ENCODE data around the gene TAC1.
"Not testable (repeated sequence)": the region's sequence is repeated elsewhere in the genome, so short reads cannot be mapped to it uniquely, and the experiment has no call there.

The TAC1 gene

DNA sequence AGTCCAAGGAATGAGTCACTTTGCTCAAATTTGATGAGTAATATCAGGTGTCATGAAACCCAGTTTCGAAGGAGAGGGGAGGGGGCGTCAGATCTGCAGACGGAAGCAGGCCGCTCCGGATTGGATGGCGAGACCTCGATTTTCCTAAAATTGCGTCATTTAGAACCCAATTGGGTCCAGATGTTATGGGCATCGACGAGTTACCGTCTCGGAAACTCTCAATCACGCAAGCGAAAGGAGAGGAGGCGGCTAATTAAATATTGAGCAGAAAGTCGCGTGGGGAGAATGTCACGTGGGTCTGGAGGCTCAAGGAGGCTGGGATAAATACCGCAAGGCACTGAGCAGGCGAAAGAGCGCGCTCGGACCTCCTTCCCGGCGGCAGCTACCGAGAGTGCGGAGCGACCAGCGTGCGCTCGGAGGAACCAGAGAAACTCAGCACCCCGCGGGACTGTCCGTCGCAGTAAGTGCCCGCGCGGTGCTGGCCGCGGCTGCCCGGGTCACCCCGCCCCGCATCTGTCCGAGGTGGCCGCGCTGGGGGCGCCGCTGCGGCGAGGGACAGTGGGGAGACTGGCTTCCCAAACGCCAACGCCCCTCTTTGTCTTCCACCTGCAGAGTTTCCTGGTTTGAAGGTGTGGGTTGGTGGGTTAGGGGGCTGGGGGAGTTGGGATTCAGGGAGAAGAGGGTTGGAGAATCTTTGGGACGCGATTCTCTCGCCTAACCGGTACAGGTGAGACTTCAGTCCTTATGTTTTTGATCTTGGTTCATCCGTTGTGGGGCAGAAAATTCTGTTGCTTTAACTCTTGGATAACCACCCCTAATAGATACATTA lies at the start of gene TAC1:
TAC1 (plus strand) TSS at position 351 of the 829 bp plus-strand sequence. CDS start 527 bp downstream, outside the sequence.
- DNase-seq (ENCODE audit: low read depth in 2 of 2): no peak

DNA sequence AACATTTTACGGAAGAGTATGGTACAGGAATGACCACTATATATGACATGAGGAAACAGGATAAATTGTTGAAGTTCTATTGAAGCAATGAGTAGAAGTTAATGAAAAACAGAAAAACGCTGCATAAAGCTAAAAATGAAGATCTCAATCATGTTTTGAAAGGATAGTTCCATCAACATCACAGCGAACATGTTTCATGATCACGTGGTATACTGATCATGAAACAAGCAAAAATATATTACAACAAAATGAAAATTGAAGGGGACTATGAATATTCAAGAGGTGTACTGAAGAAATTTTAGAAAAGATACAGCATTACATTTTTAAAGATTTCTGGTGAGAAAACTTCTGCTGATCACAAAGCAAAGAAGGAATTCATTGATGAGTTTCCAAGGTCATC lies 45.9 kb upstream of the TAC1 start:
- DNase-seq (ENCODE audit: low read depth in 2 of 2): no peak

GRCh38 chr7:97693586-97693985 lies 38.3 kb upstream of the TAC1 start:
- no peak for DNase-seq (ENCODE audit: low read depth in 2 of 2)

- DNase-seq (ENCODE audit: low read depth in 2 of 2): no peak
Observed at GRCh38 chr7:97694355-97694754, 37.5 kb upstream of the TAC1 start.

DNA sequence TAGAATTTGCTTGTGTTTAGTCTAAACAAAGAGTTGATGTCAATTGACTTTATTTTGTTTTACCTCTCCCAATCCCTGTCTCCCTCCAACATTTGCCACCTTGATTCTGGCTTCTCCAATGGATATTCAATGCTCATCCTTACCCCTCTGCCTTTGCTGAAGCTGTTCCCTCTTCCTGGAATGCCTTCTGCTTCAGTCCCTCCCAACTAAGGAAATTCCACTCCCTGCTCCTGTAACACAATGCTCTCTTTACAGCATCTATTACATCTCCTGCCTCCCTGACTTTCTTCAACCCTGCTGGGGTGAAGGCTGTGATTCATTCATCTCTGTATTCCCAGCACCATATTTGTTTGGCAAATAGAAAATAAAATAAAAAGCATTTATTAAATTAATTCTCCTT lies 34.5 kb upstream of the TAC1 start:
- no peak for DNase-seq (ENCODE audit: low read depth in 2 of 2)

- DNase-seq (ENCODE audit: low read depth in 2 of 2): no peak
Observed at GRCh38 chr7:97722386-97722785, 9.5 kb upstream of the TAC1 start.

- no peak for DNase-seq (ENCODE audit: low read depth in 2 of 2)
Observed at GRCh38 chr7:97732565-97733275, 834 bp downstream of the TAC1 start.

DNA sequence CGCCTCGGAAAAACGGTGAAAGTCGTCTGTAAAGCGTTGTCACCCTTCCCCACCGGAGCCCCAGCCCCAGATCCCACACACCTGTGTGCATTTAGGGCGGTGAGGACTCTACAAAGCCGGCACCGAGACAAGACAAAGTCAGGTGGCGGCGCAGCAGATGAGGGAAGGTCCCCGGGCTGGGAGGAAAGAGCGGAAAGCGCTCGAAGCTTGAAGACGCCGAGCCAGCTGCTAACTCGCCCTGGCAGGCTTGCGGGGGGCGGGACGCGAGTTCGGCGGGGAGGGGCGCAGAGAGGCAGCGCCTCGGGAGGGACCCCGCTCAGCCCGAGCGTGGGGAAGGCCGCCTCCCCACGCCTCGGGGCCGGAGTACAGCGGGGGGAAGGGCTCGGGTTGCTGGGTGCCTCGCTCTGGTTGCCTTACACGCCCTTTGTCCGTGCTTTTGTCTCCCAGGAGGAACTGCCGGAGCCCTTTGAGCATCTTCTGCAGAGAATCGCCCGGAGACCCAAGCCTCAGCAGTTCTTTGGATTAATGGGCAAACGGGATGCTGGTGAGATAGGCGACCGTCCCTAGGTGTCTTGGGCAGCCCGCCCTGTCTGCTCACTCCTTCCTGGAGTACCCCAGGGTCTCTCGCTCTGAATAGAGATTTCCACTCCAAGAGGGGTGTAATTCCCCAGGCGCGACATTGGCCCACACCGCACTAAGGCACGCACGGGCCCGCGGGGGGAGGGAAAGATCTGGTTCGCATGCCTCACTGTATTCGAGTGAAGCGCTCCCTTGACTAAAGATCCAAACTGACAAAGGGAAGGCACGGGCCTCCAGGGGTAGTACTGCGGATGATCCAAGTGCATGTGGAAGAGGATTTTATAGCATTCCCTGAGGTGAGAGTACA lies 1.6 kb downstream of the TAC1 start:
- DNase-seq (ENCODE audit: low read depth in 2 of 2): no peak

DNA sequence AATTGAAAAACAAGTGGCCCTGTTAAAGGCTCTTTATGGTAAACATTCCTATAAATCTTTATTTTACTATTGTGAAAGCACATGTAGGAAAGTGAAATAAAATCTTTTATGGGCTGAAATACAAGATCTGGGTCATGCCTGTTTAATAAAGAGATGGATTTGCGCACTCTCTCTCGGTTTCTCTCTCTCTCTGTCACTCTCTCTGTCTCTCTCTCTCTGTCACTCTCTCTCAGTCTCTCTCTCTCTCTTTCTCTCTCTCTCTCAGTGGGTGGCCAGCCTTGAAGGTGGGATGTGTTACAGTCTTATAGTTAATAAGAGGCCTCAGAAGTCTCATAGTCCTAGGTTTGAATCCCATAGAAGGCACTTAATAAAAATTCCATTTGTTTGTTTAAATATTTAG lies 2.4 kb downstream of the TAC1 start:
- DNase-seq (ENCODE audit: low read depth in 2 of 2): no peak

DNA sequence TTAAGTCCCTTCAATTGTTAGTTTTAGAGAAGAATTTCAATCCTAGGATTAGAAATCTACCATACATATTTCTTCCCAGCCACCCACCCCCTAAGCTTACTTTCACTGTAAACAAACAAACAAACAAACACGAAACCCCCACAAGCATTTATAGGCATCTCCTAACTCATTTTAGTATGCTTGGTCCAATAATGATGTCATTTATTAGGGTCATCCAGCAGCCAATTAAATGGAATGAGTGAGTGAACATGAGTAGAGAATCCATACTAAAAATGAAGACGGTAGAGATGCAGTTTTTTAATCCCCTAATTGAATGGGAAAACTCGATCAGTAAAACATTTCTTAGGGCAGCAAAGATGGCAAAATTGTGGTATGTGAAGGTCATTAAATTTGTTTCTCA lies 3.2 kb downstream of the TAC1 start:
- no peak for DNase-seq (ENCODE audit: low read depth in 2 of 2)

DNA sequence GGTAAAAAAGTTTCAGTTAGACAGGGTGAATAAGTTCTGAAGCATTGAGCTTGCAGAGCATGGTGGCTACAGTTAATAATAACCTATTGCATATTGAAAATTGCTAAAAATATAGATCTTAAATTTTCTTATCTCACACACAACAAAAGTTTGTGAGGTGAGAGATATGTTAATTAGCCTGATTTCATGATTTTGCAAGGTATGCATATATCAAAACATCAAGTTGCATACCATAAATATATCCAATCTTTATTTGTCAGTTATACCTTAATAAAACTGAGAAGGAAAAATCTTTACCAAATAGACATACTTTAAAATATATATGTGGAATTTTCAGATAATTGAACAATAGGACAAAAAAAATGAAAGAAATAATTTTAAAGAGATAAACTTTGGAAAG lies 16.6 kb downstream of the TAC1 start:
- no peak for DNase-seq (ENCODE audit: low read depth in 2 of 2)

DNA sequence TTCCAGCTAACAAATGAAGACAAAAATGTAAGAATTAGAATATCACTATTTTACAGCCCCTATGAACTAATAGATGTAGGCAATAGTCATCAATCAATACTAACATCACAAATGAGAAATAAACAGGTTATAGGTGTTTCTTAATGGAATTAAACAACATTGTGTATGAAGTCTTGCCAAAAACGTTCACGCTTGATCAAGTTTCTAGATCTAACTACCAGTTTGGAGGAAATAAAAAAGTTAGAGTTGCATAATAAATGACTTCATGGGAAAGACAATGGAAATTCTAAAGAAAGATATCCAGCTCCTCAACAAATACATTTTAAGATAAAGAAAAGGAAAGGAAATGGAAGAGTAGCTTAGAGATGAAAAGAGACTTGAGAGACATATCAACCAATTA lies 19.7 kb downstream of the TAC1 start:
- DNase-seq (ENCODE audit: low read depth in 2 of 2): no peak

- no peak for DNase-seq (ENCODE audit: low read depth in 2 of 2)
Observed at GRCh38 chr7:97752215-97752614, 20.3 kb downstream of the TAC1 start.

- DNase-seq (ENCODE audit: low read depth in 2 of 2): no peak
Observed at GRCh38 chr7:97757824-97758223, 25.9 kb downstream of the TAC1 start.

- no peak for DNase-seq (ENCODE audit: low read depth in 2 of 2)
Observed at GRCh38 chr7:97770850-97771249, 39.0 kb downstream of the TAC1 start.

DNA sequence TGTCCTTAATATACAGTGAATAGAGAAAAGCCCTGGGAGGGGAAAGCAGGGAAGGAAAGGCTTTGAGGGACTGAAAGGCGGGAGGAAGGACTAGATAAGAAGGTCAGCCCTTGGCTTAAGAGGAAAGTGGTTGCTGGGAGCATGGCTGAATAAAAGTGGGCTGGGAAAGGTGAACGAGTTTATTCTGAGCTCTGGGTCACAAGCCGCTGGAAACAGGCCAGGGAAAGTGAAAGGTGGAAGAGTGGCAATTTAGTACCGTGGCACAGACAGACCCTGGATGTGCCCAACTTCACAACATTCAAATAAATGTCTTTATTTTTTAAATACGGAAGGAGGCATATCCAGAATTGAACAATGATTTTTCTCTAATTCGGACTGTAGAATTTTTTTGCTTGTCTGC lies 39.7 kb downstream of the TAC1 start:
- no peak for DNase-seq (ENCODE audit: low read depth in 2 of 2)

- DNase-seq (ENCODE audit: low read depth in 2 of 2): no peak
Observed at GRCh38 chr7:97772045-97772901, 40.4 kb downstream of the TAC1 start.

DNA sequence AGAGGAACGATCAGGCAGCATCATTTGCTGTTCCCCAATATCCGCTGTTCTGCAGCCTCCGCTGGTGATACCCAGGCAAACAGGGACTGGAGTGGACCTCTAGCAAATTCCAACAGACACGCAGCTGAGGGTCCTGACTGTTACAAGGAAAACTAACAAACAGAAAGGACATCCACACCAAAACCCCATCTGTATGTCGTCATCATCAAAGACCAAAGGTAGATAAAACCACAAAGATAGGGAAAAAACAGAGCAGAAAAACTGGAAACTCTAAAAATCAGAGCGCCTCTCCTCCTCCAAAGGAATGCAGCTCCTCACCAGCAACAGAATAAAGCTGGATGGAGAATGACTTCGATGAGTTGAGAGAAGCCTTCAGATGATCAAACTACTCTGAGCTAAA lies 54.5 kb downstream of the TAC1 start:
- DNase-seq (ENCODE audit: low read depth in 2 of 2): not testable (repeated sequence)

Data from activated CD8-positive, alpha-beta memory T cell treated with anti-CD3 and anti-CD28 coated beads for 4 hours (primary cell).